Hematopoietic multipotent progenitor cell treated with erythropoietin and hydrocortisone succinate and interleukin-3 and kit ligand, for 4 days (in vitro differentiated cells): ENCODE measurements around the gene POU2AF1.
"Not testable (repeated sequence)": the region's sequence is repeated elsewhere in the genome, so short reads cannot be mapped to it uniquely, and the experiment has no call there.

Experiments used
- DNase-seq: peaks from one replicate; pipeline ENCODE4 v3.0.0-alpha.2; 2015

The POU2AF1 gene

DNA sequence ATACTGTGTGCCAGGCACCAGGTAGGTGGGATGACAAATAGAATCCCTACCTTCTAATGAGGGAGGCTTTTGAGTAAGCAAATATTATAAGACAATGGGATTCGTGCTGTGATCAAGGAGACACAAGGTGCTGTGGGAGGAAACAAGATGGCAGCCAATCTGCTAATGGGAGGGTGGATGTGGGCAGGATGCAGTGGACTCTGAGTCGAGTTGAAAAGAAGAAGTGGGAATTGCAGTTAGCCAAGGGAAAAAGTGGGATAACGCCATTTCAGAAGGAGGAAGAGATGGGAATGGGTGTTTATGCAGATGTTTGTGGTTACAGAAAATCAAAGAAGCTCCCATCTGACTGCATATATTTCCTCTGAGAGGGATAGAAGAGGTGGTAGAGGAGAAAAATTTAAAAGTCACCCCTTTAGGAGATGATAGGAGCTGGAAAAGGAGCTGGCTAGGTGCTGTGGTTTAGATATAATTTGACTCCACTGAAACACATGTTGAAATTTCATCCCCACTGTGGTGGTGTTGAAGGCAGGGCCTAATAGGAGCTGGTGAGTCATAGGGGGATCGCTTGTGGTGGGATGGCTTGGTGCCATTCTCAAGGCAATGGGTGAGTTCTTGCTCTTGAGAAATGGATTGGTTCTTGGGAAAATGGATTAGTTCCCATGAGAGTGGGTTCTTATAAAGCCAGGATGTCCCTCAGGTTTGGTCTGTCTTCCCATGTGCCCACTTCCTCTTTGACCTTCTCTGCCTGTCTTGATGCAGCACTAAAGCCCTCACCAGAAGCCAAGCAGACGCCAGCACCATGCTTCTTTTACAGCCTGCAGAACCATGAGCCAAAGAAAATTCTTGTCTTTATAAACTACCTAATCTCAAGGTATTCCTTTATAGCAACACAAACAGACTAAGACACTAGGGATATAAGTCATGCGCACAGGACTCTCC is 30.0 kb upstream of the POU2AF1 start:
- DNase-seq: peak; percentile 35

DNA sequence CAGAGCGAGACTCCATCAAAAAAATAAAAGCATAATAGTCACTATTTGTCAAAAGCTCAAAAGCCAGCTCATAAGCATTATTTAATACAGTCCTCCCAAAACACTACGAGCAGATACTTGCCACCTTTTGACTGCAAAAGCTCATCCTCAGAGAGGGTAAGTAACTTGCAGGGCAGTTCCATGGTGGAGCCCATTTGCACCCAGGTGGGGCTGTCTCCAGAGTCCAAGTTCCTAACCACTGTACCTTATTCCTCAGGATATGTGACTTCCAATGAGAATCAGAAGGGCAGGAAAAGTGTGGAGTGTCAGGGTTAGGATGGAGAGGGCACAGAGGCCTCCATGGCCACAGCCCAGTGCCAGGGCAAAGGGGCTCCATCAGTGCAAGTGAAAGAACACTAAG is 28.6 kb upstream of the POU2AF1 start:
- no peak for DNase-seq

DNA sequence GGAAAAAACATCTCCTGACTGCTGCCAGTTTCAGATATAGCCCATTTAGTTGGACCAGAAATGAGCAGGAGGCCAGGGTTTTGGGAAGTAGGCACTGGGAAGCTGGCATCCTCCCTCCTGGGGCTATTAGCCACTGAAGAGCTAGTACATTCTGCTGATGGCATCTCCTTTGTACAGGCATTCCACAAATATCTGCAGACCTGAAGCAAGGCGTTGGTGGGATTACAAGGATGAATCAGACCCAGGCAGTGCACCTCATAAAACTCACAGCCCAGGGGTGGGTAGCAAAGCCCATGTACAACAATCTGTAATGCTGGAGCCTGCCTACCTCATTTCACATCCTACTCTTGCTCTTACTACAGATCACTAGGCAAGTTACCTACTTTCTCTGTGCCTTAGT is 27.5 kb upstream of the POU2AF1 start:
- DNase-seq: no peak

DNA sequence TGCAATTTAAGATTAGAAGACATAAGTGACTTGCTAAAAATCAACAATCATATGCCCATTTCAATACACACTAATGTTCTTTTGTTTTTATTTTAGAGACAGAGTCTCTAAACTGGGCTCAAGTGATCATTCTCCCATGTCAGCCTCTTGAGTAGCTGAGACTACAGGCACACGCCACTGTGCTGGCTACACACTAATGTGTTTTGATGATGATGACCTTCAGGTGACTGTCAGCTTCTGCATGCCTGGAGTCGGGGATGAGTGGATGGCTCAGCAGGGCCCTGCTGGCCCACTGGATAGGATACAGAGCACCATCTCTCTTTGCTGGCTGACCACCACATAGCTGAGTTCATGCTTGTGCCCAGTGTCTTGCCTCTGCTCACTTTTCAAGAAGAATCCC is 27.0 kb upstream of the POU2AF1 start:
- DNase-seq: no peak

DNA sequence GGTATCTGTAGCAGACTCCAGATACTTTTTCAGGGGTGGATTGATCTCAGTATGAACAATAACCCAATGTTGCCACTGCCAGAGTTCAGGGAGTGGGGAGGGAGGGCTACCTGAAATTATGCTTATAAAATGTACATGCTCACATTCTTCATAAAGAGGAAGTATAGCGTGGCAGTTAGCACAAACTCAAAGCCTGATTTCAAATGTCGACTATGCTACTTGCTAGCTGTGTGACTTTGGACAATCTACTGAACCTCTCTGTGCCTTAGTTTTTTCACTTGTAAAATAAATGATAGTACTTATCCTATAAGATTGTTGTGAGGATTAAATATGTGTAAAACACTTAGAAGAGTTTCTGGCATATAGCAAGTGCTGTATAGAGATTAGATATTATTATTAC is 26.5 kb upstream of the POU2AF1 start:
- DNase-seq: no peak

DNA sequence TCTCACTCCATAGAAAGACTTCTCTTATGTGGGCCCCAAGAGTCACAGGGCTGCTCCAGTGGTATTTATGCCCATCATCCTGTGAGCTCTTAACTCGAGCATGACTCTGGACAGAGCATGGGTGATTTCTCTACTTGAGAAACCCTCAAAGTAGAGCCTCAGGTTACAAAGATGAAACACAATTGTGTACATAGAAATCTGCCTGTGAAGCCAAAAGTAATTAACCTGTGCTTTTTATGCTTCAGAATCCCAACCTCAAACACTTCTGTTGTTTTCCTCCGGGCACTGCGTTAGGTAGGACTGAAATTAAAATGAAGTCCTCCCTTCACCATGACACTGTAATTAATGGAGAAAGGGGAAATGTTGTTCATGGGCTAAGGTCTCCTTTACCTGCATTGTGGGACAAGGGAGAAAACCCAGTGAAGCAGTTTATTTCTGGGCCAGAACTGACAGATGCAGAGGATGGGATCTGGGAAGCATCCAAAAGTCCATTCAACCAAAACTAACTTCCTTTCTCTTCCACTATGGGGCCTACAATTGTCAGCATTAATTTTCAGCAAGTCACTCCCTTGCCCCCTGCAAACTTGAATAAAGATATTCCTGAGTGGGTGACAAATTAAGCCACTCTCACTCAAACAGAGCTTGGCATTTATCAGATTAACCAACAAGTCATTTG is 24.1 kb upstream of the POU2AF1 start:
- no peak for DNase-seq

DNA sequence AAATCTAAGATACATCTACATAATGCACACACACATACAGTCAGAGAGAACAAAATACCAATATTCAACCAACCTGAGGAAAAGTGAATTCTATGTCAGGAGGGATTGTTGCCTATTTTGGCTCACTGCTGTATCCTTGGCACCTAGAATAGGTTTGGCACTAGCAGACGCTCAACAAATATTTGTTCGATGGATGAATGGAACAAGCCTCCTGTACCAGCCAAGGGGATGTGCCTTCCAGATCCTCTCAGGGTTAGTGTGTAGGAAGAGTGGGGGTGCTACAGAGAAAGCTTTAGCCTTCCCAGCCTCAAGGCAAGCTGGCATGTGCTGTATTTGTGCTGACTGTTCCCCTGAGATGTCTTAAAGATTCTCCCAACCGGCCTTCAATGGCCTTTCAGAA is 23.3 kb upstream of the POU2AF1 start:
- DNase-seq: no peak

DNA sequence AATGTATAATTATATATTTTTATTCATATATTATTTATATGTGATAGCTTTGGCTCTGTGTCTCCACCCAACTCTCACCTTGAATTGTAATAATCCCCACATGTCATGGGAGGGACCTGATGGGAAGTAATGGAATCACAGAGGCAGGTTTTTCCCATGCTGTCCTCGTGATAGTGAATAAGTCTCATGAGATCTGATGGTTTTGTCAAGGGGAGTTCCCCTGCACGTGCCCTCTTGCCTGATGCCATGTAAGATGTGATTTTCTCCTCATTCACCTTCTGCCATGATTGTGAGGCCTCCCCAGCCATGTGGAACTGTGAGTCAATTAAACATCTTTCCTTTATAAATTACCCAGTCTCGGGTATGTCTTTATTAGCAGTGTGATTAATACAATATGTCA is 22.9 kb upstream of the POU2AF1 start:
- DNase-seq: not testable (repeated sequence)

DNA sequence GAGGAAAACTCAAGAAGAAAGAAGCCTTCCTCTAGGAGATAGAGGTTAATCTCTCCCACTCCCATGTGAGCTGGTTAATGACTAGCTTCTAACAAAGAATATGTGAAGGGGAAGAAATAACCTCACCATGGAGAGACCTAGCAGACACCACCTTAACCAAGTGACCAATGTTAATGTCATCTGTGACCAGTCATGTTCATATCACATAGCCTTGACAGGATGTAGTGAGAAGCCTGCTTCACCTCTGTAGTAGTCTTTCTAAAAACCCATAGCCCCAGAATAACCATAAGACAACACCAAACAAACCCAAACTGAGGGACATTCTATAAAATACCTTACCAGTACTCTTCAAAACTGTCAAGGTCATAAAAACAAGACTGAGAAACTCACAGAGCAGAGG is 21.5 kb upstream of the POU2AF1 start:
- no peak for DNase-seq

DNA sequence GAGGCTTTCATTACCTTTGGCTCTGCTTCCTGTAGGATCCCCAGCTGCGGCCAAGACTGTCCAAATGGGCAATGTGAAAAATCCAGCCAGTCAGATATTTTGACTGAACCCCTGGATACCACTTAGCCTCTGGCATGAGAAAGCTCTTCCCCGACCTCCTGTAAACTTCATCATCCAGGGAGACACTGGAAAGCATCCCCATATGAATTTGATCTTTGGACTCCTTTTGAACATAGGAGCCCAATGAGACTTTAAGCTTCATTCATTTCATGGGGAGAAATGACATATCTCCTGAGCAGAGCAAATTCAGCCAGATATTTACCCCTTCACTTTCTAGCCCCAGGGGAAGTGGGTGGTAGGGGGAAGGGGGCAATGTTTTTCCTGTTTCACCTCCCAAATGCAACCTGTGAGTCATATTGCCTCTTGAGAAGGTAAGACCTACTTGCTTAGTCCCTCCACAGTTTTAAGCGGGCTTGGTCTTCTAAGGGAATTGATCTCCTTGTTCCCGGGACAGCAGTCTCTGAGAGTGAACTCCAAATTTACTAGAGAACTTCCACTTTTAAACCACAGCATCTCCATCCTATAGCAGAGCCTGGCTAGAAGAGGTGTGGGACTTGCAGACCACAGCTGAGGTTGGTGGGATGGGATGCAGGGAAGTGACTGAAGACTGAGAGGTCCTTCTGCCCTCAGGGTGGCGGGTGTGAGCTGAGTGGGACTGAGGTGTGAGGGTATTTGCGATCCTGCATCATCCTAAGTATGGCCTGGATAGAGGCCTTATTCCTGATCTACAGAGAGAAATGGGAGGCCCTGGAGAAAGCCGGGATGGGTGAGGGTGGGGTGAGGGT is 20.3 kb upstream of the POU2AF1 start:
- DNase-seq: no peak

DNA sequence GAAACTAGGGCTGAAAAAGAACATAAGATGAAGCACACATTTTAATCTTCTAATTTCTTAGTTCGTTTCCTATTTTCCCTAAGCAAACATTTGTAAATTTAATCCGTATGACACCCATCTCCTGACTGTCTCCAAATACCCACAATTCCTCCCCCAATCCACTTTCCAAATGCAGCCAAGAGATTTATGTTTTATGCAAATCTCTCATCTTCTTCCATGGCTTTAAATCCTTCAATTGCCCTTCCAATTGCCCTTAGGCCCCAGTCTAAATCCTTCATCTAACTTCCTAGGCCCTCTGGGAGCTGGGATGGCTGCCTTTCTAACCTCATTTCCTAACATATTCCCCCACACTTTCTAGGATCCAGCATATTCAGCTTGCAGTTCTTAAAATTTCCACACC is 18.0 kb upstream of the POU2AF1 start:
- DNase-seq: no peak

DNA sequence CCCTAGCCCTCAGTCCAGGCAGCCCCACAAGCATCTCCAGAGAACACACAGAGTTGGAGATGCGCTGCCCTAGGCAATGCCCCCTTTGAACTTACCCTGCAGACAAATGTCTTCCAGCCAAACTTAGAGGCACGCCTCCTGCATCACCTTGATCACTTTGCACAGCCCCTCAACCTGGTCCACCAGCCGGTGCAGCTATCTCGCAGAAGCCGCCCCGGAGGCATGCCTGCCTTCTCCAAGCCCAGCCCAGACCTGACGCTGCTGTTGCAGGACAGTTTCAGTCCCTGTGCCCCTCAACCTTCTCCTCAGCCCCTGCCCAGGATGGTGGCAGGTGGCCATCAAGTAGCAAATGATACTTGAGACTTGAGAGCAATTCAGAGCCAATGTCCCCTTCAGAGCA is 16.7 kb upstream of the POU2AF1 start:
- no peak for DNase-seq

DNA sequence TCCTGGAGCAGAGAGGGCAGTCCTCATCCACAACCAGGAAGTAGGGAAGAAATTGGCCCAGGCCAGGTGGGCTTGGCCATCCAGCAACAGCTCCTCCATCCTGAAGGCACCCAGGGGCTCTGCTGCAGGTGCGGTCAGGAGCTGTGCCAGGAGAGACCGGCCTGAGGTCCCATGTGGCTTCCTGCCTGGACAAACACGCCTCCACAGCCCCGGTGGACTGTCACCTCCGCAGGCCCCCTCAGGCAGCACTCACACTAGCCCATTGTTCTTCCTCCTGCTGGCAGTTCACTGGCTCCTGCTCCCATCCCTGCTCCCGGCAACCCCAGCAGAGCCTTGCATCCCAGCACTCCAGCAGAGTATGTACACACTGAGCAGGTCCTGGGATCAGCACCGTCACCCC is 16.0 kb upstream of the POU2AF1 start:
- DNase-seq: no peak

DNA sequence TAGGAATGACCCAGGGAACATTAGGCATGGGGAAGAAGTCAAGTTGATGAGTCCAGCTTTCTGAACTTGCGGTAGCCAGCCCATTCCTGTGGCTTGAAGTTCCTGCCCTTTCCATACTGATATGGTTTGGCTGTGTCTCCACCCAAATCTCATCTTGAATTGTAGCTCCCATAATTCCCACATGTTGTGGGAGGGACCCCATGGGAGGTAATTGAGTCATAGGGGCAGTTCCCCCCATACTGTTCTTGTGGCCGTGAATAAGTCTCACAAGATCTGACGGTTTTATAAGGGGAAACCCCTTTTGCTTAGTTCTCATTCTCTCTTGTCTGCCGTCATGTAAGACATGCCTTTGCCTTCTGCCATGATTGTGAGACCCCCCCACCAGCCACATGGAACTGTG is 15.1 kb upstream of the POU2AF1 start:
- DNase-seq: not testable (repeated sequence)

DNA sequence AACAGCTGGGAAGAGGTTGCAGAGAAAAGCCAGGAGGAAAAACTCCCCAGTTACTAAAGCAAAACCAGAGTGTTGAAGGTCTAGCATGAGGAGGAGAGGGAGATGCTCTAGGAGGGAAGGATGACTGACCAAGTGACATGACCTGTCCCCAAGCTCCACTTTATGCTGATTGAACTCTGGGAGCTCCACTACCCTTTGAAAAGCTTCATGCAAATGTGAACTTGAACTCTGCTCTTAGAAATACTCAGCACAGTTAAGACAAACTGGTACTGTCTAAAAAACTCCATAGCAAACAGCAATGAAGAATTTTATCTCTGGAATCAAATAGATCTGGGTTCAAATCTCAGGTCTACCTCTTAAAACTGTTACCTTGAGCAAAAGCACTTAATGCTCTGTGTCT is 14.5 kb upstream of the POU2AF1 start:
- no peak for DNase-seq

DNA sequence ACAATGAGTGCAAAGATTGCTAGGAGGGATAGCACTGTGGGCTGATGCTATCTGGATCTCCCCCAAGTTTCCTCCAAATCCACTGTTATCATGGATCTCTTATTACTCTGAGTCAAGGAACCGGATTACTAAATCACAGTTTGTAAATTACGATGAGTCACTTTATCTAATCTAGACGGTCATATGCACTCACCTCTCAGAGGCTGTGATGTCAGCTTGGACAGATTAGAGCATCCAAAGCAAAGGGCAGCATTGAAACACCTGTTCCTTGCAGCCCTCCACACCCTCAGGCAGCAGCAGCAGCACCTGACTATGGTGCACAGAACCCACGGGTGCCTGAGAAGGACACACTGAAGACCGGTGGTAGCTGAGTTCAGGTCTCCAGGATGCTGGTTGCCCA is 14.0 kb upstream of the POU2AF1 start:
- DNase-seq: no peak

DNA sequence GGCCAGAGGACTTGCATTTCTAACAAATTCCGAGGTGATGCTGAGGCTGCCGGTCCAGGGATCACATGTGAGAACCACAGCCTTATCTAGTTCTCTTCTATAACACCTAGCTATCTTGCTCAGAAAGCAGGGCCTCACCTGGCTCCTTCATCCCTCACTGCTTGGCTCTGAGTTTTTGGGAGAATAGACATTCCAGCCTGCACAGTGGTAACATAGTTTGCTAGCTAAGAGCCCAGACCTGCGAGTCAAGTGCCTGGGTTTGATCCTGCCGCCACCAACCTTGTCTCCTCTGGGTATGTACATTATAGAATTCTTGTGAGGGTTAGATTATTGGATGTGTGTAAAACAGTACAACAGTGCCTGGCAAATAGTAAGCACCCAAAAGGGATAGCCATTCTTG is 13.5 kb upstream of the POU2AF1 start:
- DNase-seq: no peak

DNA sequence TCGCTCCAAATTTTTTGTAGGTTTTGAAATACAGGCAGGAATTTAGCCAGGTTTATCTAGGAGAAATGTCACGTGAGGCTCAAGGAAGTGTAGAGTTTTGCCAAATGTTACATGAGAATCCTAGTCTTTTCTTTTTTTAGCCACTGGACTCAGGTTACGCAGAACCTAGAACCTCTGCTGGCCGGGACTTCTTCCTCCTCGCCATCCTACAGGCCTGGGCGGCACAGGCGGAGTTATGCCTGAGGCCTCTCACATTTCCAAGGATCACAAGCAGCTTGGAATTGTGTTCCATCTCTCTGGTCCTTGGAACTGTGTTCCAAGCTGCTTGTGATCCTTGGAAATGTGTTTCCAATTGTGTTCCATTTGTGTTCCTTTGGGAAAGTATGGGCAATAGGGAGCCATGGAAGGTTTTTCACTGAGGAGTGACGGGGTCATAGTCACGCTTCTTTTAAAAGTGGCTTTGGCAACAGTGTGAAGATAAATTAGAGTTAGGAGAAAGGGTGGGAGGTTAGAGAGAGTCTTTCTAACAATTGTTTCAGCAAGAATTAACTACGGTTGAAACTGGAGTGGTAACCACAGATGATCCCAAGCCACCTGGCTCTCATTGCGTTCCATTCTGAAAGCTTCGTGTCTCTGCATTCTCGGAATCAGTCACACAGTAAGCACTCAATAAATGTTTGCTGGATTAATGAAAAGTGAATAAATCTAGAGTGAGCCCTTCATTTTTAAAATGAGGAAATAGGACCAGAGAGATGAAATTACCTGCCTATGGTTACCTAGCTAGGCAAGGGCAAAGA is 12.5 kb upstream of the POU2AF1 start:
- no peak for DNase-seq

DNA sequence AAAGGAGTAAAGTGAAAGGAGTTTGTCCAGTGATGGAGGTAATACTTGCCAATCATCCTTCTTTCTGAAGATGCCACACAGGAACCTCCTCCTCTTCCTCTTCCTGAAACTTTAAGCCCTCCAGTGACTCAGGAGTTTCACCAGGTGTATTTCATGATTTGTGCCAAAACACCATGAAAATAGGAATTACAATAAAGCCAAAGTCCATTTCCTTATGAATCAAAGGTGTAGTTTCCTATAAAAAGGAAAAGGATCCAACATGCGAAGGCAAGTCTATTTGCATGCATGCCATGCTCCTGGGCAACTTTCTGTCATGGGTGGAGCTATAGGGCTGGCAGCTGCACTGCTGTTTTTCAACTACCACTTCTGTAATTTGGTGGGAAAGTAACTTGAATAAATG is 9.8 kb upstream of the POU2AF1 start:
- DNase-seq: no peak

DNA sequence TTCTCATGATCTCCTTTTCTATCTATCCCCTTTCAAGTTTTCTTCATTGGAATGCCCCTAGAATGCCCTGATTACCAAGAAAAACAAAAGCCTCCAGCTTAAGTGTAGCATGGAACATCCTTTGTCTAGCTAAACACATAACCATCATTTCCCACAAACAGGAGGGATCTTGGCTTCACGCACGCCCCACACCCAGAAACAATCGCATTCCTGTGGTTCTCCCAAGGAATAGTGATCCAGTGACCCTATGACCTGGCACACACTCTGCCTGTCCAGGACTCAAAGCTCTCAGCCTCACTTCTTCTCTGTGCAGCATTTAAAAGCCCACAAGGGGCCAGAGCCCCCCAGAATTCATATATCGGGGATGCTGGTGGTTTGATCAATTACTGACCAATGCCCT is 9.3 kb upstream of the POU2AF1 start:
- DNase-seq: no peak

DNA sequence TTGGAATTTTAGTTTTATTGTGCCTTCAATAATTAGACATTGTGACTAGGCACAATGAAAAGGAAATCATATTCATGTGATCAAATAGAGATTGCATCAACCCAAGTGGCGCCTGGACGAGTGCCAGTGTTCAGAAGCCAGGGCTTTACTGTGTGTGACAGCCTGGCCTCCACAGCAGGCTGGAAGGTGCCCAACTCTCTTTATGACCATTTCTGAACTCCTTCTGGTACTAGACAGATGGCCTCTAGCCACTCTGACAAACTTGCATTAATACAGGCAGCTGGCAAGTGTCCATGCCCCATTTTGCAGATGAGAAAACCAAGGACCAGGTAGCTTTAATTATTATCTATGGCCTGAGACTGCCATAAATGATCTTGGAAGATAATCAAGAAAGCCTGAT is 8.3 kb upstream of the POU2AF1 start:
- peak; percentile 61 for DNase-seq

DNA sequence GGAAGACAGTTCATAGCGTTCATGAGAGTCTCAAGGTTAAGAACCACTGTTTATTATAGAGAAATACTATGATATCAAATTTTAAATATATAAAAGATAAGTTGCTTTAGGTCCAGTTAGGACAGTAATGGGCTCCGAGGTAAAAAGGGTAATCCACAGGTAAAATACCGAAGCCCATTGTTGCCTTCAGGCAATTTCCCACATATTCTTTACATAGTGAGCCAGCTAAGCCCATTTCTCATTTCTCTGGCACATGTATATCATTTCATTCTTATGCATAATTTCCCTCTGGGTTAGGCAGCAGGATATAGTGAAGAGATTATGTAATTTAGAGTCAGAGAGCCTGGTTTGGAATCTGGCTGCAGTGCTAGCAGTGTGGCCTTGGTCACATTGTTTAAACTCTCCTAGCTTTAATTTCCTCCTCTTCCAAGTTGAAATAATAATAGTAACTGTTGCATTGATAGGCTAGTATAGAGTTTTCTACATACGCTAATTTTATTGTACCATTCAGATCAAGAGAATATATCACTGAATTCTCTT is 7.6 kb upstream of the POU2AF1 start:
- no peak for DNase-seq
